Transverse colon (tissue), 4 donors: ENCODE measurements around the gene DTWD2.
"Not testable (repeated sequence)": the region's sequence is repeated elsewhere in the genome, so short reads cannot be mapped to it uniquely, and the experiment has no call there.

Experiments used
- EP300 ChIP-seq: sonication (generic); formaldehyde crosslinking; IDR thresholded peaks from one replicate; pipeline ENCODE4 v1.6.1; 2017; ENCODE audit warnings: antibody characterized with exemption, low read depth
- POLR2A ChIP-seq: fragments of 450-650 bp; IDR thresholded peaks from one replicate; pipeline ENCODE4 v1.6.1; 2016; ENCODE audit warnings: antibody characterized with exemption, mild to moderate bottlenecking, moderate library complexity
- POLR2AphosphoS5 ChIP-seq, 3 donors: sonication (generic); formaldehyde crosslinking; IDR thresholded peaks; one replicate each; pipeline ENCODE4 v1.6.1; 2016; ENCODE audit warnings: antibody characterized with exemption in 3 of 3
- TF ChIP-seq, protein P1 (sequence below), 5 experiments: fragments of 200-600 bp in 3 of 5; fragments of 450-650 bp in 2 of 5; sonication (generic) in 3 of 5; IDR thresholded peaks; 1 replicate in 2 of 5; 2 replicates in 3 of 5; pipeline ENCODE4 v1.5.1; 2016 to 2017; ENCODE audit warnings: antibody characterized with exemption in 5 of 5, inconsistent platforms in 3 of 5, mild to moderate bottlenecking in 2 of 5, moderate library complexity in 1 of 5

DNA sequence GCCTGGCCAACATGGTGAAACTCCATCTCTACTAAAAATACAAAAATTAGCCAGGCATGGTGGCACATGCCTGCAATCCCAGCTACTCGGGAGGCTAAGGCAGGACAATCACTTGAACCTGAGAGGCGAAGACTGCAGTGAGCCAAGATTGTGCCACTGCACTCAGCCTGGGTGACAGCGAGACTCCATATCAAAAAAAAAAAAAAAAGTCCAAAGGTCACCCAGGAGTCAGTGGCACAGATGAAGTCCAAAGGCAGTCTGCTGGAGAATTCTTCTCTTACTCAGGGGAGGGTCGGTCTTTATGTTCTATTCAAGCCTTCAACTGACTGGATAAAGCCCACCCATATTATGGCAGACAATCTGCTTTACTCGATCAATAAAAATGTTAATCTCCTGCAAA is 80.8 kb downstream of the DTWD2 start:
- TF ChIP-seq POLR2A; EP300; POLR2AphosphoS5 (IDR thresholded peaks at IDR 0.05): not testable (repeated sequence)
- TF ChIP-seq, protein P1, sequence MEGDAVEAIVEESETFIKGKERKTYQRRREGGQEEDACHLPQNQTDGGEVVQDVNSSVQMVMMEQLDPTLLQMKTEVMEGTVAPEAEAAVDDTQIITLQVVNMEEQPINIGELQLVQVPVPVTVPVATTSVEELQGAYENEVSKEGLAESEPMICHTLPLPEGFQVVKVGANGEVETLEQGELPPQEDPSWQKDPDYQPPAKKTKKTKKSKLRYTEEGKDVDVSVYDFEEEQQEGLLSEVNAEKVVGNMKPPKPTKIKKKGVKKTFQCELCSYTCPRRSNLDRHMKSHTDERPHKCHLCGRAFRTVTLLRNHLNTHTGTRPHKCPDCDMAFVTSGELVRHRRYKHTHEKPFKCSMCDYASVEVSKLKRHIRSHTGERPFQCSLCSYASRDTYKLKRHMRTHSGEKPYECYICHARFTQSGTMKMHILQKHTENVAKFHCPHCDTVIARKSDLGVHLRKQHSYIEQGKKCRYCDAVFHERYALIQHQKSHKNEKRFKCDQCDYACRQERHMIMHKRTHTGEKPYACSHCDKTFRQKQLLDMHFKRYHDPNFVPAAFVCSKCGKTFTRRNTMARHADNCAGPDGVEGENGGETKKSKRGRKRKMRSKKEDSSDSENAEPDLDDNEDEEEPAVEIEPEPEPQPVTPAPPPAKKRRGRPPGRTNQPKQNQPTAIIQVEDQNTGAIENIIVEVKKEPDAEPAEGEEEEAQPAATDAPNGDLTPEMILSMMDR (IDR thresholded peaks at IDR 0.05): not testable (repeated sequence)
